K562 (cell line): ENCODE measurements around the gene KIAA0930. TPM values are rescaled to one million over a fixed set of nuclear protein-coding genes. Genes with fewer than 3 reads are reported as not detected.

Source experiments
- ATAC-seq: fragments of 200-7000 bp; cut with Tn5 transposase; 3 replicates; pipeline ENCODE4 v1.9.1; 2020; ENCODE audit warnings: moderate library complexity
- BruUV-seq: library from RNA; stranded (reverse); fragments of 400-500 nt; replicated peaks from 2 replicates; lab custom pipeline; 2021; lab: Mats Ljungman, UMichigan
- CTCF ChIA-PET: fragments of 300-600 bp; formaldehyde crosslinking; extraction: SDS; loops from one replicate; lab custom pipeline; 2021; ENCODE audit warnings: low intra/inter-chr PET ratio; lab: Yijun Ruan, JAX
- POLR2A ChIA-PET: fragments of 300-600, 350-650 bp; sonication (Branson Sonifier 250); formaldehyde crosslinking; extraction: SDS; loops from one replicate; lab custom pipeline; 2021; ENCODE audit warnings: antibody characterized with exemption, inconsistent platforms; lab: Yijun Ruan, JAX
- DNase-seq, 4 experiments: peaks; one replicate each; pipeline versions ENCODE4 v3.0.0 to v3.0.0-alpha.2; 2011 to 2018; ENCODE audit warnings: low spot score in 3 of 4, mixed read lengths in 3 of 4; ENCODE audit errors: extremely low read depth in 1 of 4
- FAIRE-seq: peaks from 2 replicates; lab custom pipeline; 2011; peaks lifted over from hg19 to GRCh38; lab: Jason Lieb, UNC
- H2AFZ ChIP-seq: 2 replicates; pipeline ENCODE4 v1.6.0; 2011; ENCODE audit warnings: low read depth, low read length, control low read depth, inconsistent platforms
- H3K27ac ChIP-seq: fragments of 200-600 bp; 3 replicates; pipeline ENCODE4 v1.8.0; 2011; ENCODE audit warnings: low read depth, mild to moderate bottlenecking, control low read depth, inconsistent platforms, low read length, moderate library complexity, mixed read lengths; ENCODE audit errors: extremely low read depth
- H3K27me3 ChIP-seq, 2 experiments: fragments of 300-600 bp in 1 of 2; 2 replicates in 1 of 2; 3 replicates in 1 of 2; pipeline versions ENCODE4 v1.6.0 to v1.8.0; 2011; ENCODE audit warnings: inconsistent platforms in 2 of 2, low read length in 2 of 2, mild to moderate bottlenecking in 1 of 2, mixed read lengths in 1 of 2, moderate library complexity in 1 of 2; ENCODE audit not compliant: control insufficient read depth in 2 of 2, insufficient read depth in 2 of 2
- H3K36me3 ChIP-seq: fragments of 300-600 bp; 3 replicates; pipeline ENCODE4 v1.8.0; 2011; ENCODE audit warnings: mild to moderate bottlenecking, low read length, inconsistent platforms; ENCODE audit not compliant: control insufficient read depth, insufficient read depth
- H3K4me1 ChIP-seq, 2 experiments: fragments of 200-600 bp in 1 of 2; replicated peaks in 1 of 2; 2 replicates in 1 of 2; 3 replicates in 1 of 2; pipeline versions ENCODE4 v1.5.1 to v1.8.0; 2011; ENCODE audit warnings: inconsistent platforms in 2 of 2, low read length in 2 of 2, mild to moderate bottlenecking in 1 of 2, mixed read lengths in 1 of 2, moderate library complexity in 1 of 2; ENCODE audit not compliant: control insufficient read depth in 2 of 2, insufficient read depth in 2 of 2
- H3K4me2 ChIP-seq: 2 replicates; pipeline ENCODE4 v1.6.1; 2011; ENCODE audit warnings: low read length, control low read depth, inconsistent platforms, mixed read lengths; ENCODE audit not compliant: insufficient read depth
- H3K4me3 ChIP-seq: fragments of 200-600 bp; sonication (generic), shearing (Covaris generic); 2 replicates; pipeline ENCODE4 v1.5.1; 2016; ENCODE audit warnings: control low read depth, inconsistent platforms
- H3K79me2 ChIP-seq: fragments of 200-600 bp; 3 replicates; pipeline ENCODE4 v1.8.0; 2011; ENCODE audit warnings: low read length, inconsistent platforms; ENCODE audit not compliant: control insufficient read depth, insufficient read depth
- H3K9ac ChIP-seq, 2 experiments: 2 replicates each; pipeline versions ENCODE4 v1.6.0 to v1.6.1; 2011; ENCODE audit warnings: low read depth in 2 of 2, low read length in 2 of 2, control low read depth in 1 of 2, inconsistent platforms in 1 of 2, mild to moderate bottlenecking in 1 of 2, mixed read lengths in 1 of 2; ENCODE audit not compliant: insufficient read depth in 1 of 2
- H3K9me1 ChIP-seq: one replicate; pipeline ENCODE4 v1.6.0; 2011; ENCODE audit warnings: inconsistent platforms, mild to moderate bottlenecking, low read length, moderate library complexity; ENCODE audit not compliant: control insufficient read depth, insufficient read depth
- H3K9me3 ChIP-seq: replicated peaks from 2 replicates; pipeline ENCODE4 v1.5.1; 2011; ENCODE audit warnings: low read depth, low read length, inconsistent platforms; ENCODE audit not compliant: control insufficient read depth, insufficient read depth
- H4K20me1 ChIP-seq: replicated peaks from 2 replicates; pipeline ENCODE4 v1.6.1; 2011; ENCODE audit warnings: low read length, inconsistent platforms, mixed read lengths; ENCODE audit not compliant: control insufficient read depth, insufficient read depth
- BHLHE40 ChIP-seq: IDR thresholded peaks from 2 replicates; pipeline ENCODE4 v1.6.1; 2011; ENCODE audit warnings: low read length, improper control_type of control experiment
- CREB3 ChIP-seq: fragments of 450-650 bp; conservative IDR thresholded peaks from 2 replicates; pipeline ENCODE4 v1.6.1; 2016; ENCODE audit warnings: missing genetic modification characterization, low read depth, mild to moderate bottlenecking, missing compliant biosample characterization, moderate library complexity
- EZH2 ChIP-seq: IDR thresholded peaks from 2 replicates; pipeline ENCODE4 v1.6.1; 2012; ENCODE audit warnings: low read depth, mild to moderate bottlenecking, inconsistent platforms, low read length, borderline replicate concordance
- KAT2B ChIP-seq: IDR thresholded peaks from one replicate; pipeline ENCODE4 v1.6.1; 2012; ENCODE audit warnings: low read depth, mild to moderate bottlenecking, control low read depth, inconsistent platforms, low read length, moderate library complexity
- NELFE ChIP-seq: IDR thresholded peaks from 2 replicates; pipeline ENCODE4 v1.6.1; 2011; ENCODE audit warnings: mild to moderate bottlenecking; ENCODE audit not compliant: insufficient read depth, insufficient read length
- NFYB ChIP-seq: IDR thresholded peaks from 2 replicates; pipeline ENCODE4 v1.6.1; 2011; ENCODE audit warnings: mild to moderate bottlenecking, moderate library complexity; ENCODE audit not compliant: insufficient read length; ENCODE audit errors: extremely low read depth
- POLR2A ChIP-seq: fragments of 450-650 bp; conservative IDR thresholded peaks from 2 replicates; pipeline ENCODE4 v1.6.1; 2016
- POLR2G ChIP-seq: fragments of 200-400 bp; formaldehyde crosslinking; IDR thresholded peaks from 2 replicates; pipeline ENCODE4 v1.6.1; 2017; ENCODE audit warnings: low read depth, mild to moderate bottlenecking, antibody characterized with exemption, low read length, moderate library complexity
- POU5F1 ChIP-seq: fragments of 150-350 bp; IDR thresholded peaks from 2 replicates; pipeline ENCODE4 v1.6.1; 2014; ENCODE audit warnings: borderline replicate concordance, low read length, low read depth, mild to moderate bottlenecking; ENCODE audit not compliant: partially characterized antibody
- PYGO2 ChIP-seq: fragments of 450-650 bp; IDR thresholded peaks from 2 replicates; pipeline ENCODE4 v1.6.1; 2016; ENCODE audit warnings: mild to moderate bottlenecking, missing genetic modification characterization, moderate library complexity, missing compliant biosample characterization
- RB1 ChIP-seq: fragments of 450-650 bp; IDR thresholded peaks from 2 replicates; pipeline ENCODE4 v1.6.1; 2017; ENCODE audit warnings: low read depth, mild to moderate bottlenecking
- RBBP5 ChIP-seq: fragments of 200-600 bp; sonication (generic); IDR thresholded peaks from 2 replicates; pipeline ENCODE4 v1.6.1; 2012; ENCODE audit warnings: borderline replicate concordance, mild to moderate bottlenecking, low read length, control low read depth, inconsistent platforms; ENCODE audit not compliant: insufficient read depth, poor library complexity, severe bottlenecking
- ZNF445 ChIP-seq: fragments of 250-450 bp; sonication (Bioruptor Pico); IDR thresholded peaks from 2 replicates; pipeline ENCODE4 v1.4.0; 2020; ENCODE audit warnings: low read depth, mild to moderate bottlenecking, moderate library complexity
- ZNF695 ChIP-seq: fragments of 450-650 bp; formaldehyde crosslinking; IDR thresholded peaks from 2 replicates; pipeline ENCODE4 v1.4.0; 2020; ENCODE audit warnings: mild to moderate bottlenecking, moderate library complexity
- WGBS: fragments of 100-300 bp; shearing (Covaris generic); methylation state at CpG from one replicate; pipeline ENCODE4 v1.1.6; 2016; ENCODE audit warnings: low coverage, mixed read lengths; ENCODE audit not compliant: insufficient coverage; ENCODE audit errors: missing lambda C conversion rate; 5-methylcytosine and 5-hydroxymethylcytosine counted together
- in situ Hi-C: fragments of 300-500 bp; cut with MboI; formaldehyde crosslinking; loops from 4 replicates; pipeline ENCODE4 v1.15.0; 2018; ENCODE audit warnings: inconsistent platforms, mixed read lengths
- intact Hi-C: fragments of 100-400 bp; cut with micrococcal nuclease; formaldehyde crosslinking; loops from 2 replicates; pipeline ENCODE4 v1.14.2; 2022
- polyA plus RNA-seq, 8 experiments: library from polyadenylated mRNA; depleted of rRNA in 4 of 8; stranded (reverse) in 5 of 8; unstranded in 3 of 8; fragments of >200 nt; fragmentation: Nextera tagmentation in 2 of 8; fragmentation: Illumina TruSeq in 1 of 8; extraction: Ambion mirVana in 2 of 8; extraction: Trizol in 1 of 8; gene quantifications; 2 replicates each; pipeline versions ENCODE4 v1.2.1 to v1.2.3, GENCODE V29; 2011 to 2014; ENCODE audit warnings: inconsistent platforms in 1 of 8, missing spikeins in 1 of 8
- total RNA-seq, 7 experiments: library from RNA; depleted of rRNA in 6 of 7; stranded (reverse); fragments of >200 nt in 6 of 7; fragmentation: Illumina TruSeq in 2 of 7; extraction: Trizol in 2 of 7; gene quantifications; 2 replicates each; pipeline versions ENCODE4 v1.2.1 to v1.2.3, GENCODE V29; 2011 to 2021; ENCODE audit warnings: low replicate concordance in 1 of 7

KIAA0930 gene
- total and polyA plus RNA-seq, 9 of the 15 experiments (the other 6 are each of a cell fraction or from before 2014, with no cell fraction given) = 0.24 to 12.1 (median 6.4) TPM

- 22% methylated on average over 18 of the region's 22 CpGs for WGBS
- Histone ChIP-seq H3K9ac (no peak overlapping the region), H4K20me1 (peaks cover 27% of the 10 kb centered on the region; the same call in 1 of the 2 replicates), H3K4me2 (no peak overlapping the region), H3K4me1 (peaks cover 0 to 36% of the 10 kb centered on the region in 2 experiments; a peak in 3 of 5 replicates), H3K4me3 (no peak overlapping the region), H3K79me2 (no peaks in the 10 kb centered on the region), H3K27me3 (peaks cover 0 to 13% of the 10 kb centered on the region in 2 experiments; a peak in 2 of 5 replicates), H3K27ac (no peak overlapping the region), H2AFZ (no peak overlapping the region), H3K36me3 (no peaks in the 10 kb centered on the region), H3K9me1 (no peaks in the 10 kb centered on the region), H3K9me3 (no peaks in the 10 kb centered on the region)
- FAIRE-seq (no peak), DNase-seq (no peak), ATAC-seq (no peak)
- intact Hi-C loops = no loop called here
- BruUV-seq = no TSS peak
- in situ Hi-C loops = no loop called here
- TF ChIP-seq PYGO2 (tag) = no peak
- no peak for TF ChIP-seq CREB3 (tag)
- TF ChIP-seq POLR2A = no peak
- no peak for TF ChIP-seq RB1
- TF ChIP-seq EZH2 = no peak
- TF ChIP-seq POU5F1 = no peak
- no peak for TF ChIP-seq POLR2G
- no peak for TF ChIP-seq KAT2B
- no peak for TF ChIP-seq ZNF445 (CRISPR knock-in tag)
- no peak for TF ChIP-seq NELFE
- no peak for TF ChIP-seq NFYB
- no peak for TF ChIP-seq RBBP5
- no peak for TF ChIP-seq ZNF695 (CRISPR knock-in tag)
- no peak for TF ChIP-seq BHLHE40
- ChIA-PET CTCF (no interaction called here), POLR2A (interaction anchor here (0.6 to 0.9 kb wide), 2 partner anchors 21 to 1670 kb away, joined by 3 read pairs; no protein-coding TSS in a partner anchor)
Measured at GRCh38 chr22:45212992-45213751, 27.5 kb downstream of the KIAA0930 start.
